ENCODE measurements around the gene EID2B.

Gene EID2B

DNA sequence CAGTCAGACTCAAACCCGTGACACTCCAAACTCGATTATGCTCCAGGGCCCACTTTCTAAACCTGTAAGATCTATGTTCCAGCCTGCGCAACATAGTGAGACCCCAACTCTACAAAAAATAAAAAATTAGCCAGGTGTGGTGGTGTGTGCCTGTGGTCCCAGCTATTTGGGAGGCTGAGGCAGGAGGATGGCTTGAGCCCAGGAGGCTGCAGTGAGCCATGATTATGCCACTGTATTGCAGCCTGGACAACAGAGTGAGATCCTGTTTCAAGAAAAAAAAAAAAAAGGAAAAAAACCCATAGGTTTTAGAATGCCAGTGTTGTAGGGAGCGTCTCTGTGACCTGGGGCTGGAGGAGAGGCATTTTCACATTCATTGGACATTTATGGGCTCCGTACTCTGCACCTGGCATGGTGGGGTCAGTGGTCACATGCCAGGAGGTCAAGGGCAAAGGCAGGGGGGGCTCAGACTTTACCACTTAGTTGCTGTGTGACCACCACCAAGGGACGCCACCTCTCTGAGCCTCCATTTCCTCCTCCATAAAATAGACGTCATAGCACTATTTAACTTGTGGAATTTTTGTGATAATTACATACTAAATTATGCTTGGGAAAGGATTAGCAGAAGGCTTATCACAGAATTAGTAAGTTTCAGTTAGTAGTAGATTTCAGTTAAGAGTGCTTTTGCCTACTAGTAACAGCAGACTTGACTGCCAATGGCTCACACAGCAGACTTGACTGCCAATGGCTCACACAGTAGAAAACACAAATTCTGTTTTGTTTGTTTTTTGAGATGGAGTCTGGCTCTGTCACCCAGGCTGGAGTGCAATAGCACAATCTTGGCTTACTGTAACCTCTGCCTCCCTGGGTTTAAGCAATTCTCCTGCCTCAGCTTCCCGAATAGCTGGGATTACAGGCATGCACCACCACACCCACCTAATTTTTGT lies 11.8 kb downstream of the EID2B start:
- no peak for DNase-seq (ENCODE audit: low read depth)
- TF ChIP-seq, protein P1, sequence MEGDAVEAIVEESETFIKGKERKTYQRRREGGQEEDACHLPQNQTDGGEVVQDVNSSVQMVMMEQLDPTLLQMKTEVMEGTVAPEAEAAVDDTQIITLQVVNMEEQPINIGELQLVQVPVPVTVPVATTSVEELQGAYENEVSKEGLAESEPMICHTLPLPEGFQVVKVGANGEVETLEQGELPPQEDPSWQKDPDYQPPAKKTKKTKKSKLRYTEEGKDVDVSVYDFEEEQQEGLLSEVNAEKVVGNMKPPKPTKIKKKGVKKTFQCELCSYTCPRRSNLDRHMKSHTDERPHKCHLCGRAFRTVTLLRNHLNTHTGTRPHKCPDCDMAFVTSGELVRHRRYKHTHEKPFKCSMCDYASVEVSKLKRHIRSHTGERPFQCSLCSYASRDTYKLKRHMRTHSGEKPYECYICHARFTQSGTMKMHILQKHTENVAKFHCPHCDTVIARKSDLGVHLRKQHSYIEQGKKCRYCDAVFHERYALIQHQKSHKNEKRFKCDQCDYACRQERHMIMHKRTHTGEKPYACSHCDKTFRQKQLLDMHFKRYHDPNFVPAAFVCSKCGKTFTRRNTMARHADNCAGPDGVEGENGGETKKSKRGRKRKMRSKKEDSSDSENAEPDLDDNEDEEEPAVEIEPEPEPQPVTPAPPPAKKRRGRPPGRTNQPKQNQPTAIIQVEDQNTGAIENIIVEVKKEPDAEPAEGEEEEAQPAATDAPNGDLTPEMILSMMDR (IDR thresholded peaks at IDR 0.05; ENCODE audit: control insufficient read depth, insufficient read depth, low read depth, low read length, missing control alignments) = no peak

DNA sequence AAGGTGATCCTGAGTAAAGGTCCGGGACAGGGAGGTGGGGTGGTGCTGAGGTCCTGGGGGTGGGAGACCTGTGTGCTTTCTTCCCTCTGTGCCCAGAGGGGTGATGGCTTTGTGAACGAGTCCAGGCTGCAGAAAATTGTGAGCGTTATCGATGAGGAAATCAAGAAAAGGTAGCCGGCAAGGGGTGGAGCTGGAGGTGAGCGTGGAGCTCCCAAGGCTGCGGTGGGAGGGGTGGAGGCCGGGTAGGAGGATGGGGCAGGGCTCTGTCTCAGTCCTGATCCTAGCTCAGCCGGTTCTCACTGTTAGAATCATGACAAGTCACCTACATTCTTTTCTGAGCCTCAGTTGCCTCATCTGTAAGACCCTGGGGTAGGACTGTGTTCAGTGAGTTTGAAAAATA lies 13.7 kb downstream of the EID2B start:
- TF ChIP-seq, protein P1 (IDR thresholded peaks at IDR 0.05; ENCODE audit: control insufficient read depth, insufficient read depth, low read depth, low read length, missing control alignments) = no peak
- H3K4me3 ChIP-seq (ENCODE audit: control insufficient read depth, low read depth, low read length) = no peak overlapping the region
- no peak for DNase-seq (ENCODE audit: low read depth)

More for the DNA sequence above, 11.8 kb downstream of the EID2B start:
- H3K4me3 ChIP-seq (ENCODE audit: control insufficient read depth, low read depth, low read length) = no peak overlapping the region

DNA sequence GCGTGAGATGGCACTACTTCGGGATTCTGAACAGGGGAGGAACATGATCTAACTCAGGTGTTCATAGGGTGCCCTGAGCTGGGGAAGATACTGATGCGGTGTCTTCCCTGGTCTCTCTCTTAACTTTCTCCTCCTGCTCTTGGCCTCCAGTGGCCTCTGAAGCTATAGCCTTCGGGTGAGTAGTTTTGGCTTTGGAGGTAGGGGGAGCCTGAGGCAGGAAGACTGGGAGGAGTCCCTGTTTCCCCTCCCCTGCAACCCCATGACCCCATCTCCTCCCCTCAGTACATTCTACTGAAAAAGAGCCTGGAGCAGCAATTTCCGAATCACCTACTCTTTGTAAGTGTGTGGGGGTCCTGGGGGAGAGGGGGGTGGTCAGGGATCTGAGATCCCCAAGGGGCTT lies 14.2 kb downstream of the EID2B start:
- DNase-seq (ENCODE audit: low read depth) = no peak
- H3K4me3 ChIP-seq (ENCODE audit: control insufficient read depth, low read depth, low read length) = no peak overlapping the region
- TF ChIP-seq, protein P1 (IDR thresholded peaks at IDR 0.05; ENCODE audit: control insufficient read depth, insufficient read depth, low read depth, low read length, missing control alignments) = no peak

DNA sequence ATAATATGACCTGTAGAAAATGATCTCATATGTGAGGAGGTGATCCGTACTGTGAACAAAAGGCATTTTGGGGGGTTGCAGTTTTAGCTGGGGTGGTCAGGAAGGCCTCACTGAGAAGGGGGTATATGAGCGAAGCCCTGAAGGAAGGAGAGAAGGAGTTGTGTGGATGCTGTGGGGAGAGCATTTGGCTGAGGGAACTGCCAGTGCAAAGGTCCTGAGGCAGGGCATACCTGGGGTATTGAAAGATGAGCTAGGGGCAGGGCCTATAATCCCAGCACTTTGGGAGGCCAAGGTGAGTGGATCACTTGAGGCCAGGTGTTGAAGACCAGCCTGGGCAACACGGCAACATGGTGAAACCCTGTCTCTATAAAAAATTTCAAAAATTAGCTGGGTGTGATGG lies 15.2 kb downstream of the EID2B start:
- DNase-seq (ENCODE audit: low read depth) = no peak
- TF ChIP-seq, protein P1 (IDR thresholded peaks at IDR 0.05; ENCODE audit: control insufficient read depth, insufficient read depth, low read depth, low read length, missing control alignments) = no peak

DNA sequence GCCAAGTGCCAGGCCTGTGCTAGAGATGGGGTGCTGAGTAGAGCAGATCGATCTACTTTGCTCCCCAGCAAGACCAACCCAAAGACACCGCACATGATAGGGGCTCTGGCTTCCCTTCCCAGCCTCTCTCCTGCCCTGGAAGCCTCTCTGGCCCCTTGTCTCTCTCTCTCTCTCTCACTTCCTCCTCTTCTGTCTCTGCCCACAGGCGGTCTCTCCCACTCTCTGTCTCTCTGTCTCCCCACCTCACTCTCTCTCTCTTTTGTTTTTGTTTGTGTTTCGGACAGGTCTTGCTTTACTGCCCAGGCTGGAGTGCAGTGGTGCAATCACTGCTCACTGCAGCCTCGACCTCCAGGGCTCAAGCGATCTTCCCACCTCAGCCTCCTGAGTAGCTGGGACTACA lies 16.4 kb downstream of the EID2B start:
- no peak for DNase-seq (ENCODE audit: low read depth)
- TF ChIP-seq, protein P1 (IDR thresholded peaks at IDR 0.05; ENCODE audit: control insufficient read depth, insufficient read depth, low read depth, low read length, missing control alignments) = no peak
- no peak overlapping the region for H3K4me3 ChIP-seq (ENCODE audit: control insufficient read depth, low read depth, low read length)

More for the DNA sequence above, 15.2 kb downstream of the EID2B start:
- no peak overlapping the region for H3K4me3 ChIP-seq (ENCODE audit: control insufficient read depth, low read depth, low read length)

DNA sequence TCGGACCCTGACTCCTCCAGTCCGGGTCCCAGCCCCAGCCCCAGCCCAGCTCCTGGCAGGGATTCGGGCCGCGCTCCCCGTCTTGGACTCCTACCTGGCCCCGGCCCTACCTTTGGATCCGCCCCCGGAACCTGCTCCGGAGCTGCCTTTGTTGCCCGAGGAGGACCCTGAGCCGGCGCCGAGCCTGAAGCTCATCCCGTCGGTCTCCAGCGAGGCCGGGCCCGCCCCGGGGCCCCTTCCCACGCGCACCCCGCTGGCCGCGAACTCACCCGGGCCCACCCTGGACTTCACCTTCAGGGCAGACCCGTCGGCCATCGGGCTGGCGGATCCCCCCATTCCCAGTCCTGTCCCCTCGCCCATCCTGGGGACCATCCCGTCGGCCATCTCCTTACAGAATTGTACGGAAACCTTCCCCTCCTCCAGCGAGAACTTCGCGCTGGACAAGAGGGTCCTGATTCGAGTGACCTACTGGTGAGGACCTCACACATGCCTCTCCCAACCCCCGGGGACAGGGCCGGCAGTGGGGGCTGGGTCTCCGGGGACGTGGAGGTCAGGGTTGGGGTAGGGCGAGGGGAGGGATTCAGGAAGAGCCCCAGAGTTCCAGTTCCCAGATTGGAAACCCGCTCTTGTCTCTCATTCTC lies 17.0 kb downstream of the EID2B start:
- DNase-seq (ENCODE audit: low read depth) = no peak
- TF ChIP-seq, protein P1 (IDR thresholded peaks at IDR 0.05; ENCODE audit: control insufficient read depth, insufficient read depth, low read depth, low read length, missing control alignments) = no peak
- H3K4me3 ChIP-seq (ENCODE audit: control insufficient read depth, low read depth, low read length) = peak overlapping the region; percentile 18
